Activated naive CD8-positive, alpha-beta T cell treated with anti-CD3 and anti-CD28 coated beads, Interleukin-2, amount 50 U/mL, for 16 hours (primary cell): ENCODE measurements around the gene UGT2A3.
"Not testable (repeated sequence)": the region's sequence is repeated elsewhere in the genome, so short reads cannot be mapped to it uniquely, and the experiment has no call there.

ENCODE experiments used
- DNase-seq: peaks from one replicate; pipeline ENCODE4 v3.0.0-alpha.2; 2020; ENCODE audit warnings: low read depth, low spot score

UGT2A3 gene

GRCh38 chr4:68951078-68951805, at the start of gene UGT2A3:
TSS of gene UGT2A3 (minus strand) at chr4:68951804. CDS start at chr4:68951760, 44 bp downstream.
- DNase-seq, result no peak

- no peak for DNase-seq
Measured at GRCh38 chr4:68997040-68997439, 45.4 kb upstream of the UGT2A3 start.

GRCh38 chr4:68995292-68995691, 43.7 kb upstream of the UGT2A3 start:
- DNase-seq, result no peak

GRCh38 chr4:68987007-68987406, 35.4 kb upstream of the UGT2A3 start:
- no peak for DNase-seq

- DNase-seq, result no peak
Measured at GRCh38 chr4:68985442-68985841, 33.8 kb upstream of the UGT2A3 start.

GRCh38 chr4:68984947-68985346, 33.3 kb upstream of the UGT2A3 start:
- DNase-seq, result no peak

- no peak for DNase-seq
Measured at GRCh38 chr4:68963374-68963773, 11.8 kb upstream of the UGT2A3 start.

- no peak for DNase-seq
Measured at GRCh38 chr4:68962868-68963267, 11.3 kb upstream of the UGT2A3 start.

GRCh38 chr4:68960294-68961163, 8.9 kb upstream of the UGT2A3 start:
- no peak for DNase-seq

- not testable (repeated sequence) for DNase-seq
Measured at GRCh38 chr4:68959085-68959484, 7.5 kb upstream of the UGT2A3 start.

- no peak for DNase-seq
Measured at GRCh38 chr4:68954126-68954525, 2.5 kb upstream of the UGT2A3 start.

- no peak for DNase-seq
Measured at GRCh38 chr4:68953056-68953596, 1.5 kb upstream of the UGT2A3 start.

- no peak for DNase-seq
Measured at GRCh38 chr4:68951806-68952585, 392 bp upstream of the UGT2A3 start.

- no peak for DNase-seq
Measured at GRCh38 chr4:68950033-68950432, 1.6 kb downstream of the UGT2A3 start.

GRCh38 chr4:68948985-68949384, 2.6 kb downstream of the UGT2A3 start:
- no peak for DNase-seq

GRCh38 chr4:68948044-68948743, 3.4 kb downstream of the UGT2A3 start:
- DNase-seq, result no peak

GRCh38 chr4:68929076-68929737, 22.4 kb downstream of the UGT2A3 start:
- DNase-seq, result no peak

GRCh38 chr4:68927165-68927564, 24.4 kb downstream of the UGT2A3 start:
- no peak for DNase-seq

- not testable (repeated sequence) for DNase-seq
Measured at GRCh38 chr4:68922202-68922601, 29.4 kb downstream of the UGT2A3 start.

- DNase-seq, result no peak
Measured at GRCh38 chr4:68921051-68921450, 30.6 kb downstream of the UGT2A3 start.

- no peak for DNase-seq
Measured at GRCh38 chr4:68917016-68917415, 34.6 kb downstream of the UGT2A3 start.
